ENCODE data around the gene SRCIN1.
A peak's percentile ranks its signal among the peaks of the same experiment; 100 is the strongest.
"Not testable (repeated sequence)": the region's sequence is repeated elsewhere in the genome, so short reads cannot be mapped to it uniquely, and the experiment has no call there.

Gene SRCIN1, protein sequence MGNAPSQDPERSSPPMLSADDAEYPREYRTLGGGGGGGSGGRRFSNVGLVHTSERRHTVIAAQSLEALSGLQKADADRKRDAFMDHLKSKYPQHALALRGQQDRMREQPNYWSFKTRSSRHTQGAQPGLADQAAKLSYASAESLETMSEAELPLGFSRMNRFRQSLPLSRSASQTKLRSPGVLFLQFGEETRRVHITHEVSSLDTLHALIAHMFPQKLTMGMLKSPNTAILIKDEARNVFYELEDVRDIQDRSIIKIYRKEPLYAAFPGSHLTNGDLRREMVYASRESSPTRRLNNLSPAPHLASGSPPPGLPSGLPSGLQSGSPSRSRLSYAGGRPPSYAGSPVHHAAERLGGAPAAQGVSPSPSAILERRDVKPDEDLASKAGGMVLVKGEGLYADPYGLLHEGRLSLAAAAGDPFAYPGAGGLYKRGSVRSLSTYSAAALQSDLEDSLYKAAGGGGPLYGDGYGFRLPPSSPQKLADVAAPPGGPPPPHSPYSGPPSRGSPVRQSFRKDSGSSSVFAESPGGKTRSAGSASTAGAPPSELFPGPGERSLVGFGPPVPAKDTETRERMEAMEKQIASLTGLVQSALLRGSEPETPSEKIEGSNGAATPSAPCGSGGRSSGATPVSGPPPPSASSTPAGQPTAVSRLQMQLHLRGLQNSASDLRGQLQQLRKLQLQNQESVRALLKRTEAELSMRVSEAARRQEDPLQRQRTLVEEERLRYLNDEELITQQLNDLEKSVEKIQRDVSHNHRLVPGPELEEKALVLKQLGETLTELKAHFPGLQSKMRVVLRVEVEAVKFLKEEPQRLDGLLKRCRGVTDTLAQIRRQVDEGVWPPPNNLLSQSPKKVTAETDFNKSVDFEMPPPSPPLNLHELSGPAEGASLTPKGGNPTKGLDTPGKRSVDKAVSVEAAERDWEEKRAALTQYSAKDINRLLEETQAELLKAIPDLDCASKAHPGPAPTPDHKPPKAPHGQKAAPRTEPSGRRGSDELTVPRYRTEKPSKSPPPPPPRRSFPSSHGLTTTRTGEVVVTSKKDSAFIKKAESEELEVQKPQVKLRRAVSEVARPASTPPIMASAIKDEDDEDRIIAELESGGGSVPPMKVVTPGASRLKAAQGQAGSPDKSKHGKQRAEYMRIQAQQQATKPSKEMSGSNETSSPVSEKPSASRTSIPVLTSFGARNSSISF

GRCh38 chr17:38605841-38606645, at the start of gene SRCIN1:
Gene SRCIN1 (minus strand): TSS chr17:38605952. CDS start chr17:38605705, 247 bp downstream.
- peak; percentile 55 for DNase-seq

- DNase-seq: no peak
These were observed 49.0 kb upstream of the SRCIN1 start for GRCh38 chr17:38654411-38655398.

DNA sequence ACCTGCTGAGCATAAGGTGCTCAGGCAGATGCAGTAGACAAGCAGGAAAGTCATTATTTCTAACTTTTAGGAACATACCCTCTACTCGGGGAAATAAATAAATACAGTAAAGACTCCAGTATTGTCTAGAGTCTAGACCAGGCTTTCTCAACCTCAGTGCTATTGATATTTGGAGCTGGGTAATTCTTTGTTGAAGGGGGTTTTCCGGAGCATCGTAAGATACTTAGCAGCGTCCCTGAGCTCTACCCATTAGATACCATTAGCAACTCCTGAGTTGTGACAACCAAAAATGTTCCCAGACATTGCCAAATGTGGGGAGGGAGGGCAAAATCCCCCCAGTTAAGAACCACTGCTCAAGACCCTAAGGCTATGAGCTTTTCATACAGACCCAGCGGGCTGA, 47.9 kb upstream of the SRCIN1 start:
- DNase-seq: no peak

GRCh38 chr17:38653230-38653629, 47.5 kb upstream of the SRCIN1 start:
- DNase-seq: no peak

DNA sequence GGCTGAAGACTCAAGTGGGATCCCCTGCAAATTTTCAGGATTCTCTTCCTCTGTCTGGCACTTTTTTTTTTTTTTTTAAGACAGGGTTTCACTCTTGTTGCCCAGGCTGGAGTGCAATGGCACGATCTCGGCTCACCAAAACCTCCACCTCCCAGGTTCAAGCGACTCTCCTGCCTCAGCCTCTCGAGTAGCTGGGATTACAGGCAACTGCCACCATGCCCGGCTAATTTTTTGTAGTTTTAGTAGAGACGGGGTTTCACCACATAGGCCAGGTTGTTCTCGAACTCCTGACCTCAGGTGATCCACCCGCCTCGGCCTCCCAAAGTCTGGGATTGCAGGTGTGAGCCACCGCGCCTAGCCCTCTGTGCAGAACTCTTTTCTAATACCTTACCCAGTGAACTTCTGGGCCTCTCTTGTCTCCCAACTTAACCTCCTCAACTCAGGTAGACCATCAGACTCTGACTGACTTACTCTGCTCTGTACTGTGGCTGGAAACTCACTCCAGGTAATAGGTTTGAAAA, 45.0 kb upstream of the SRCIN1 start:
- not testable (repeated sequence) for DNase-seq

- no peak for DNase-seq
These were observed 32.2 kb upstream of the SRCIN1 start for GRCh38 chr17:38637951-38638350.

GRCh38 chr17:38636054-38636453, 30.3 kb upstream of the SRCIN1 start:
- no peak for DNase-seq

DNA sequence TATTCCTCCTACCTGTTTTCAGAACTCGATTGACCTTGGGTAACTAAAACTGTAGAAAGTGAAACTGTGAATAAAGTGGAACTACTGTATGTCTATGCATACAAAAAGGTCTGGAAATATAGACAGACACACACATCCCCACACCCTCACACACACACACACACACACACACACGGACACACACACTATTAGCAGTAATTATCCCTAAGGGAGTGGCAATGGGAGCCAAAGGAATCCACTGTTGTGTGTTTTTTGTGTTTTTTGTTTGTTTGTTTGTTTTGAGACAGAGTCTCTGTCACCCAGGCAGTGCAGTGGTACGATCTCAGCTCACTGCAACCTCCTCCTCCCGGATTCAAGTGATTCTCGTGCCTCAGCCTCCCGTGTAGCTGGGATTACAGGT, 26.6 kb upstream of the SRCIN1 start:
- no peak for DNase-seq

GRCh38 chr17:38628441-38628840, 22.7 kb upstream of the SRCIN1 start:
- no peak for DNase-seq

GRCh38 chr17:38627957-38628356, 22.2 kb upstream of the SRCIN1 start:
- no peak for DNase-seq

GRCh38 chr17:38626606-38627226, 21.0 kb upstream of the SRCIN1 start:
- DNase-seq: not testable (repeated sequence)

- DNase-seq: no peak
These were observed 19.7 kb upstream of the SRCIN1 start for GRCh38 chr17:38625482-38625881.

DNA sequence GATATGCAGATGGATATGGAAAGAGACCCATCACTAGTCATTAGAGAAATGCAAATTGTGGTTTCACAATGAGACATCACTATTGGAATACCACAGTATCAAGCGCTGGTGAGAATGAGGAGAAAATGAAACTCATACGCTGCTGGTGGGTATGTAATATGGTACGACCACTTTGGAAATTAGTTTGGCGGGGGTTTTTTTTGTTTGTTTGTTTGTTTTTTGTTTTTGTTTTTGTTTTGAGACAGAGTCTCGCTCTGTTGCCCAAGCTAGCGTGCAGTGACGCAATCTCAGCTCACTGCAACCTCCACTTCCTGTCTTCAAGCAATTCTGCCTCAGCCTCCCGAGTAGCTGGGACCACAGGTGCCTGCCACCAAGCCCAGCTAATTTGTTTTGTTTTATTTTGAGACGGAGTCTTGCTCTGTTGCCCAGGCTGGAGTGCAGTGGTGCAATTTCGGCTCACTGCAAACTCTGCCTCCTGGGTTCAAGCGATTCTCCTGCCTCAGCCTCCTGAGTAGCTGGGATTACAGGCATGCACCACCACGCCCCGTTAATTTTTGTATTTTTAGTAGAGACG, 19.1 kb upstream of the SRCIN1 start:
- DNase-seq: not testable (repeated sequence)

DNA sequence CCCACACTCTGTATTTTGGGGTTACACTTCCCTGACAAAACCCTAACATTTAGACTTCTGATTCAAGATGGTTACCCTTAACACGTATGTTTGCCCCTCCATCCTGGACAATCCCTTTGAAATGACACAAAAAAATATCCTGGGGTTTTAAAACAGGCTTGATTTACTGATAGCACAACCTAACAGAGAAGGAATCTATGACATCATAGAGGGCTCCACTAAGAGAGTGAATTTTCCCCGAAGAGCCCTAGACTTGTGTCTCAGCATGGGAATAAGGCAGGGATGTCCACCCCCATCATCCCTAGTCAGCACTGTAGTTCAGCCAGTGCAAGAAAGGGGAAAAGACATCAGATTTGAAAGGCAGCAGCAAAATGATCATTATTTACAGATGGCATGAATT, 15.8 kb upstream of the SRCIN1 start:
- DNase-seq: no peak

DNA sequence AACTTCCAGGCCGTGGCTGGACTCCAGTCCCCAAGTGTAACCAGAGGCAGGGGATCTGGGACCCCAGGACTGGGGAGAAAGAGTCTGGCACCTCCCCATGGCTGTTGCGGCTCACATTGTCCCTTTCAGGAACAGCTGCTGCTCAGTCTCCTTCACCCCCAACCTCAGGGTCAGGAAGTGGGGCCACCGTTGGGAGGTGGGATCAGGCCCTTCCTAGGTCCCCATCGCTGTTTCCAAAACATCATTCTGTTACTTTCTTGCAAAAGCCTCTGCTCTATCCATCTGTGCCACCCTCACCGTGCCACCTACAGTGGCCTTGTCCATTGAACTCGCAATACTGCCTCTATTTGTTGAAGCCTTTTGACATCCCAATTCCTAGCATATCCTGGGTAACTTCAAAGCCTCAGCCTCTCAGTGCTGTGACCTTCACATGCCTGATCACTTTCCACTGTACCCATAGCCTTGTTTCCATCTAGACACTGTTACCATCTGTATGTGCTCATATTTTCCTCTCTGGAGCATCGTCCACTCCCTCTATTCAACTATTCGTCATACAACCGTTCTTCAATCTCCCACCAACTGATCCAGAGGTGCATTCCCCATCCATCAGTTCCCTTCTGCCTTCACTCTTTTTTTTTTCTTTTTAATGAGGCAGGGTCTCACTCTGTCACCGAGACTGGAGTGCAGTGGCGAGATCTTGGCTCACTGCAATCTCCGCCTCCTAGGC, 15.0 kb upstream of the SRCIN1 start:
- no peak for DNase-seq

DNA sequence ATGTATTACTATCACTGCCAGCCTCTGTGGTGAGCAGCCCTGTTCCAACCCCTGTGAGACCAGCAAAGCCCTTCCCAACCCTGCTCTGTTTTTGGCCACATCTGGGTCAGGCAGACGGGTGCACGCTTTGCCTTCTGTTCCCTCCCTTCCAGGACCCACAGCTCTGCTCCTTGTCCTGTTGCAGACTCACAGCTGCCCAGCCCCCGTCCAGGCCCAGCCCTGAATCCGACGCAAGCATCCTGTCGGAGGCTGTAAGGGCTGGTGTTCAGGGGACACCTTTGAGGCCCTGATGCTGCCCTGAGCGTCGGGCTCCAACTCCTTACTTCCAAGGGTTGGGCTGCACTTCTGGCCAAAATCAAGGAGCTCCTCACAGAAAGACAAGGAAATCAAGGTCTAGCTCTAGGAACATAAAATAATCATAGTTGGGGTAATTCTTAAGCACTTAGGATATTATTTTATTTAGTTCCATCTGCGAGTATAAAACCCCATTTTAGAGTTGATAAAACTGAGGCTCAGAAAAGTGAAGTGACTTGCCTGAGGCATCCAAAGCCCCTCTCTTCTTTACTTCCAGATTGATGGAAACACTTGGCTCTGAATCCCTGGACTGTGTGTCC, 14.3 kb upstream of the SRCIN1 start:
- DNase-seq: no peak

DNA sequence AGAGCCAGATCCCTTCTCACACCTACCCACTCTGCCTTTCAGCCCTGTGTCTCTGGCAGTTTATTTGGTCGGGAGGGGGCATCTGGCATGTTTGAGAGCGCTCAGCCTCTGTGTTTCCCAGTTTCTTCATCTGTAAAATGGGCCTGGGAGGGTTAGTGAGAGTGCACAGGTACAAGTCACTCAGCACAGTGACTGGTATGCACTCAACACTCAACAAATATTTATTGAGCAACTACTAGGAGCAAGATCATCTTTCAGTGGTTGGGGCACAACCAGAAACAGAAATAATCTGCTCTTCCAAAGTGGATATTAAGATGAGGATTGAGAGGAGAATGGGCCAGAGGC, 13.7 kb upstream of the SRCIN1 start:
- DNase-seq: no peak

DNA sequence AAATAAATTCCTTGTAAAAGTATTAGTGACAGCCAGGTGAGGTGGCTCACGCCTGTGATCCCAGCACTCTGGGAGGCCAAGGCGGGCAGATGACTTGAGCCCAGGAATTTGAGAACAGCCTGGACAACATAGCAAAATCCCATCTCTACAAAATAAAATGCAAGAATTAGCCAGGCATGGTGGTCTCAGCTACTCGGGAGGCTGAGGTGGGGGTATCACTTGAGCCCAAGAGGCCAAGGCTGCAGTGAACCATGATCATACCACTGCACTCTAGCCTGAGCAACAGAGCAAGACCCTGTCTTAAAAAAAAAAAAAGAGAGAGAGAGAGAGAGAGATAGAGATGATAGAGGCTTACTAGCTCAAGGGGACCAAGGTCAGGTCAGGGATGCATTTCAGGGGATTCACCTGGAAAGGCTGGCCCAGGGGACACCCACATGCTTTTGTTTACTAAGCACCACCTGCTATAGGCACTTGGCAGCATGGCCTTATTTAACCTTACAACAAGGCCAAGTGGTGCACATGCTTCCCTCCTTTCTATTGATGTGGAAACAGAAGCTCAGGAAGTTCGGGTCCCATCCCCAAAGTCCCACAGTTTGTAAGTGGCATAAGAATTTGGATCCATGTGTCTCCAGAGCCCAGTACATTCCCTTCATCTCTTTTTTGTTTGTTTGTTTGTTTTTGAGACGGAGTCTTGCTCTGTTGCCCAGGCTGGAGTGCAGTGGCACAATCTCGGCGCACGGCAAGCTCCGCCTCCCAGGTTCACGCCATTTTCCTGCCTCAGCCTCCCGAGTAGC, 12.4 kb upstream of the SRCIN1 start:
- no peak for DNase-seq

Data from midbrain (tissue), 1 donor.